Neural cell (in vitro differentiated cells): ENCODE results near the gene SDC3. TPM values are rescaled to one million over a fixed set of nuclear protein-coding genes. Genes with fewer than 3 reads are reported as not detected.

ENCODE experiments used
- H2AFZ ChIP-seq: fragments of 200-600, 300-800 bp; sonication (generic), shearing (Covaris generic); 2 replicates; pipeline ENCODE4 v1.6.0; 2014; ENCODE audit warnings: low read depth, mild to moderate bottlenecking, antibody characterized with exemption, low read length, moderate library complexity
- H3F3A ChIP-seq: fragments of 200-600 bp; shearing (Covaris generic); 2 replicates; pipeline ENCODE4 v1.6.1; 2016; ENCODE audit warnings: mild to moderate bottlenecking, moderate library complexity, mixed read lengths, antibody characterized with exemption, low read length; ENCODE audit not compliant: insufficient read depth, poor library complexity, severe bottlenecking
- H3K27ac ChIP-seq: fragments of 200-600, 300-800 bp; sonication (generic), shearing (Covaris generic); 2 replicates; pipeline ENCODE4 v1.5.1; 2014; ENCODE audit warnings: mild to moderate bottlenecking, low read length, moderate library complexity
- H3K27me3 ChIP-seq: fragments of 300-800, 200-600 bp; sonication (generic), shearing (Covaris generic); 2 replicates; pipeline ENCODE4 v1.6.0; 2014; ENCODE audit warnings: mild to moderate bottlenecking, low read depth, low read length, moderate library complexity; ENCODE audit not compliant: insufficient read depth
- H3K36me3 ChIP-seq: fragments of 300-800, 200-600 bp; sonication (generic), shearing (Covaris generic); 2 replicates; pipeline ENCODE4 v1.5.1; 2014; ENCODE audit warnings: mild to moderate bottlenecking, antibody characterized with exemption, low read length, moderate library complexity; ENCODE audit not compliant: insufficient read depth
- H3K4me2 ChIP-seq: fragments of 300-800, 200-600 bp; sonication (generic), shearing (Covaris generic); 2 replicates; pipeline ENCODE4 v1.6.0; 2014; ENCODE audit warnings: mild to moderate bottlenecking, low read length
- H3K4me3 ChIP-seq: fragments of 300-800, 200-600 bp; sonication (generic), shearing (Covaris generic); 2 replicates; pipeline ENCODE4 v1.5.1; 2014; ENCODE audit warnings: mild to moderate bottlenecking, low read length, moderate library complexity
- H3K79me2 ChIP-seq: fragments of 200-600 bp; shearing (Covaris generic); replicated peaks from 2 replicates; pipeline ENCODE4 v1.6.0; 2014; ENCODE audit warnings: mild to moderate bottlenecking, low read length, moderate library complexity; ENCODE audit not compliant: insufficient read depth
- H3K9ac ChIP-seq: fragments of 300-800, 200-600 bp; sonication (generic), shearing (Covaris generic); 2 replicates; pipeline ENCODE4 v1.6.1; 2016; ENCODE audit warnings: mild to moderate bottlenecking, low read length, mixed read lengths
- H3K9me2 ChIP-seq: fragments of 200-600 bp; shearing (Covaris generic); 2 replicates; pipeline ENCODE4 v1.6.1; 2016; ENCODE audit warnings: mild to moderate bottlenecking, low read length, mixed read lengths; ENCODE audit not compliant: insufficient read depth
- H3K9me3 ChIP-seq: fragments of 200-600, 300-800 bp; sonication (generic), shearing (Covaris generic); 2 replicates; pipeline ENCODE4 v1.6.1; 2016; ENCODE audit warnings: mild to moderate bottlenecking, mixed run types, low read length, moderate library complexity, mixed read lengths
- H4K20me1 ChIP-seq: fragments of 200-600 bp; shearing (Covaris generic); 2 replicates; pipeline ENCODE4 v1.6.1; 2016; ENCODE audit warnings: mild to moderate bottlenecking, mixed run types; ENCODE audit not compliant: insufficient read depth
- CTCF ChIP-seq: fragments of 450-650 bp; IDR thresholded peaks from 2 replicates; pipeline ENCODE4 v1.5.1; 2014; ENCODE audit warnings: antibody characterized with exemption, mild to moderate bottlenecking, moderate library complexity; ENCODE audit not compliant: poor library complexity, severe bottlenecking
- EP300 ChIP-seq: fragments of 450-650 bp; conservative IDR thresholded peaks from 2 replicates; pipeline ENCODE4 v1.6.1; 2014; ENCODE audit warnings: antibody characterized with exemption, mild to moderate bottlenecking, moderate library complexity; ENCODE audit not compliant: poor library complexity, severe bottlenecking
- EZH2 ChIP-seq: fragments of 200-600, 300-800 bp; shearing (Covaris generic), sonication (generic); IDR thresholded peaks from 2 replicates; pipeline ENCODE4 v1.6.1; 2014; ENCODE audit warnings: antibody characterized with exemption, low read length, borderline replicate concordance, mild to moderate bottlenecking; ENCODE audit not compliant: insufficient read depth, poor library complexity, severe bottlenecking
- MXI1 ChIP-seq: fragments of 450-650 bp; conservative IDR thresholded peaks from 2 replicates; pipeline ENCODE4 v1.6.1; 2014; ENCODE audit warnings: antibody characterized with exemption, mild to moderate bottlenecking; ENCODE audit not compliant: poor library complexity, severe bottlenecking
- POLR2AphosphoS5 ChIP-seq: IDR thresholded peaks from 2 replicates; pipeline ENCODE4 v1.6.1; 2012
- RAD21 ChIP-seq: fragments of 450-650 bp; conservative IDR thresholded peaks from 2 replicates; pipeline ENCODE4 v1.6.1; 2014; ENCODE audit warnings: antibody characterized with exemption, mild to moderate bottlenecking, moderate library complexity
- REST ChIP-seq: IDR thresholded peaks from 2 replicates; pipeline ENCODE4 v1.6.1; 2012; ENCODE audit warnings: borderline replicate concordance
- SMC3 ChIP-seq: fragments of 450-650 bp; conservative IDR thresholded peaks from 2 replicates; pipeline ENCODE4 v1.6.1; 2014; ENCODE audit warnings: antibody characterized with exemption, mild to moderate bottlenecking, moderate library complexity; ENCODE audit not compliant: poor library complexity
- TAF1 ChIP-seq: IDR thresholded peaks from 2 replicates; pipeline ENCODE4 v1.6.1; 2012; ENCODE audit warnings: low read depth
- polyA plus RNA-seq: library from polyadenylated mRNA; depleted of rRNA; stranded (reverse); fragments of >200 nt; gene quantifications from 2 replicates; pipeline ENCODE4 v1.2.3, GENCODE V29; 2014

The SDC3 gene
- polyA plus RNA-seq, 1 donor from 2014 or later = 55.2 TPM

- H4K20me1 ChIP-seq = peaks cover 29% of the 10 kb centered on the region
- no peaks in the 10 kb centered on the region for H3K27me3 ChIP-seq
These were observed 5.1 kb downstream of the SDC3 start for GRCh38 chr1:30903343-30904034.

GRCh38 chr1:30902593-30903290 is 5.8 kb downstream of the SDC3 start:
- Histone ChIP-seq H3K9me2 (no peaks in the 10 kb centered on the region), H3F3A (peaks cover 7% of the 10 kb centered on the region), H3K9me3 (no peaks in the 10 kb centered on the region), H3K9ac (peak overlapping the region; percentile 26), H2AFZ (no peak overlapping the region), H3K79me2 (peaks cover 81% of the 10 kb centered on the region), H3K27ac (peak overlapping the region; percentile 36), H3K4me3 (peak overlapping the region; percentile 20), H4K20me1 (peaks cover 29% of the 10 kb centered on the region), H3K36me3 (no peaks in the 10 kb centered on the region), H3K27me3 (no peaks in the 10 kb centered on the region), H3K4me2 (no peak overlapping the region)
- TF ChIP-seq TAF1 (no peak), POLR2AphosphoS5 (no peak), EP300 (no peak), CTCF (no peak), MXI1 (no peak)

More at GRCh38 chr1:30903343-30904034, 5.1 kb downstream of the SDC3 start:
- Histone ChIP-seq H2AFZ (no peak overlapping the region), H3K79me2 (peaks cover 78% of the 10 kb centered on the region), H3K4me3 (peak overlapping the region; percentile 20), H3K36me3 (no peaks in the 10 kb centered on the region), H3K9me2 (no peaks in the 10 kb centered on the region), H3F3A (peaks cover 7% of the 10 kb centered on the region), H3K4me2 (no peak overlapping the region), H3K9me3 (no peaks in the 10 kb centered on the region), H3K9ac (peak overlapping the region; percentile 26), H3K27ac (peak overlapping the region; percentile 36)
- no peak for TF ChIP-seq EZH2

GRCh38 chr1:30901798-30902581 is 6.6 kb downstream of the SDC3 start:
- no peak overlapping the region for H3K9ac ChIP-seq
- no peaks in the 10 kb centered on the region for H3K9me2 ChIP-seq
- no peak overlapping the region for H3K4me2 ChIP-seq
- no peak overlapping the region for H2AFZ ChIP-seq
- no peaks in the 10 kb centered on the region for H3K27me3 ChIP-seq
- H4K20me1 ChIP-seq = peaks cover 29% of the 10 kb centered on the region
- H3K27ac ChIP-seq = no peak overlapping the region
- no peaks in the 10 kb centered on the region for H3K36me3 ChIP-seq
- H3K4me3 ChIP-seq = no peak overlapping the region
- TF ChIP-seq EP300 (no peak), POLR2AphosphoS5 (no peak), SMC3 (no peak), RAD21 (no peak), EZH2 (no peak), MXI1 (no peak), CTCF (no peak), TAF1 (no peak), REST (no peak)
- no peaks in the 10 kb centered on the region for H3K9me3 ChIP-seq
- H3K79me2 ChIP-seq = peaks cover 81% of the 10 kb centered on the region
- H3F3A ChIP-seq = peaks cover 7% of the 10 kb centered on the region
